ENCODE measurements around the gene LDB2.

- no peak for TF ChIP-seq POLR2A (IDR thresholded peaks at IDR 0.05)
- TF ChIP-seq POLR2AphosphoS5 (IDR thresholded peaks at IDR 0.05): no peak
Measured at GRCh38 chr4:16726368-16727050, 171.9 kb downstream of the LDB2 start.

Measured in breast epithelium (tissue), 3 donors.